Activated T-helper 1 cell treated with anti-CD3 and anti-CD28 coated beads, Interleukin-2, amount 50 U/mL, for 16 hours (primary cell): ENCODE measurements around the gene CACNG5.

Experiments
- DNase-seq, 2 donors: peaks; one replicate each; pipeline ENCODE4 v3.0.0-alpha.2; 2020; ENCODE audit warnings: low read depth in 1 of 2, low spot score in 1 of 2

Gene CACNG5

DNA sequence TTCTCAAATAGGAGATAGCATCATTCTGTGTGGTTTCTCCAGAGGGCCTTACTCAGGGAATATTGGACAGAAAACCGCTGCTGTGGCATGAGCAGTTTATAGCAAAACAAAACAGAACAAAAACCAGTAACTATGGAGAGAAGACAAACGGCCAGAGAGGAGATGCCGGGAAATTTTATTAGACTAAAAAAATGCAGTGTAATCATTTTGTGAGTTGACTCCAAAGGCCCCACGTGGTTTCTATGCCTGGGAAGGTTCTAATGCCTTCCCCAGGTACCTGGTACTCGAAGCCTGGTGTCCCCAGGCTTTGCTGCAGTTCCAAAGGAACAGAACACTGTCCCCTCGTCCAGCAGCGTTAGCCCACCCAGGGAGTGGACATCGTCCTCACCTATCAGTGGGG lies 12.9 kb upstream of the CACNG5 start:
- DNase-seq, result no peak

- no peak for DNase-seq
These were observed 8.1 kb upstream of the CACNG5 start for GRCh38 chr17:66826856-66827255.

DNA sequence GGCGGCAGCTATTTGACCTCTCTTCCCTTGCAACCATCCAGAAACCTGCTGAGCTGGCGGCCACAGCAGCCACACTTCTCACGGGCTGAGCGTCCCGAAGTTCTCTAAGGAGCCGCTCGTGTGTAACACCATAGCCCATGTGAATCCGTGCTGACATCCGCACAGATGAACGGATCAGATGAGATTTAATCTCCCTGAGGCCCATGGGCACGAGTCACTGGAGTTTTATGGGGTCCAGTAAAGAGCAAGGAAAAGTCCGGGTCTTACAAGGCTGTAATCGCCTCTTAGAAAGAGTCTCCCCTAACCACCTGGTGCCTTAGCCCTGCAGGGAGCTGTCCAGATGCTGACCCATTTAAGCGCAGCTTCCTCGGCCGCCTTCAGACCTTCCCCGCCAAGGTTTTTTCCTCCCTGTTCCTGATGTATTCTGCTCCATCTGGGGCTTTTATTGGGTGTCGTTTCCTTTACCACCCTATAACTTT lies 5.5 kb upstream of the CACNG5 start:
- DNase-seq, result no peak

DNA sequence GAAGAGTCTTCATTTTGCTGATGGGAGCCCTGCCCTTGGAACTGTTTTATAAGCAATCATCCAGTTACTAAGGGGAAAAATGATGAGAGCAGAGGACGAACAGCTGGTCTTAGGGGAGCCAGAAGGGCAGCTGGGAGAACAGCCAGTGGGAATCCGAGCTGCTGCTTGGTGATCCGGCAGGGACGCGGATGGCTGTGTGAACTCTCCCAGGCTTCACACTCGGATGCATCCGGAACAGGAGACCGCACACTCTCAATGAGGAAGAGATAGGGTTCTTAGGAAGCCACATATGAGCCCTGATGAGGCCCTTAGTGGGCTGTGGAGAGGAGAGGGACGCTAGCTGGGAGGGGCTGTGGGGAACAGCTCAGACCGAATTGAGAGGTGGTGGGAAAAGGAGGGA lies 5.0 kb upstream of the CACNG5 start:
- DNase-seq, result no peak

DNA sequence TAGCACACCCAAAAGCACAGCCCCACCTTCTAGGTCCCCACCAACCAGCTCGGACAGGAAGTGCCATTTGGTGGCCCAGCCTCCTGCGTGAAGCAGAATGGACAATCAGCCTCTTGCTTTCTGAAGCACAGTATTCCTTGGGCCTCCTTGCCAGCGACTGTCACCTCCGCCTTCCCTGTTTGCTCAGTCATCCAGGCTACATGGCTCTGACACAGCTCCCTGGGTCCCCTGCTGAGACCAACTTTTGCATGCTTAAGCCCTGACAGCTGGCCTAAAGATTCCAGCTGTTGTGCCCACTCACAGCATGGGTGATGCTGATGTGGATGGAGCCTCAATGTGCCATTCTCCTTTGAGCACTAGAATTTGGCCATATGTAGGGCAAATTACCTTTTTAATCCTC lies 4.5 kb upstream of the CACNG5 start:
- DNase-seq, result no peak

DNA sequence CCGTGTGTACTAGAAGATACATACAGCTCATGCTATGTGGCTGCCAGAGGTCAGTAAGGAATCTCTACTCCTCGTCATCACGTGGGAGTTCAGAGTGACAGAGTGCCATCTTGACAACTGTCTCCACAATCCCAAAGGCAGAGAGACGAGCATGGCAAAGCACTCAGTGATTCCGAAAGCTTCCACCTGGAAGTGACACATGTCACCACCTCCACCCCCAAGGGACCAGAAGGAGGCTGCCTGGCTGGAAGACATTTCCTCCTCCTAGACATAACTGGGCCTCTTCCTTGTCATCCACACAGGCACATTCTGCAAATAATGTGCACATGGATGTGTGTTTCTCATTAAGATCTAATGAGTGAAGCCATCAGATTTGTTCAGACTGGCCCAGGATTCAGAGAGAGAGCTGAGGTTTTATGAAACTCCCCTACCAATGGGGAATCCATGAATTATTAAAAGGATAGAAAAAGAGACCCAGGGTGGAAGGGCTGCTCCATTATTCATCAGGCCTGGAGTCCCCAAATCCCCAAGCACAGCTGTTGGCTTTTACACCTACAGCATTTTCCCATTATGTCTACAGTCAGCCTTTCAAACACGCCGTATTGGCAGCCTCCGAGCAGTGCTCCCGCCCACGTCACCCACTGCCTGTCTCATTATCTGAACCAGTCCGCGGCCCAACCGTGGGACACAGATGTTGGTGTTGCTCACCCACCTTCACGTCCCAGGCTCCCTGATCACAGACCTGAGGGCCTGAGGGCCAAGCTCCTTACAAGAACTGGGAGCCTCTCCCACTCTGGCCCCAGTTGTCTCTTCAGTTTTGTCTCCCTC lies 3.3 kb upstream of the CACNG5 start:
- DNase-seq, result no peak

DNA sequence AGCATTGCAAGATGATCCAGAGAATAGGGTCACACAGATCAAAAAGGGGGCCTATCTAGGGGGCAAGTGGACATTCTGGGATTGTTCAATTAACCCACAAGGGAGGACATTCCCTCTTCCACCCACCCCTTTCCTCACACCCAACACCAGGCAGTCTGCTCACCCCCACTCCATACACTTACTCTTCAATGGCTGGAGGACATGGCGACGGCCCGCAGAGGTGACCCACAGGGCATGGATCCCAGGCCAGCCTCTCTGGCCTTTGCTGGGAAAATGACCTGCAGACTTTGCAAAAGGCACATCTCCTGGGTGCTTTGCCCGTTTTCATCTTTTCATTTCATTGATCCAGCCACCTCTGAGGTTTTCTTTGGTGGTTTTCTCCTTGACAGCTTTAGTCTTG lies 1.7 kb upstream of the CACNG5 start:
- DNase-seq, result no peak

- DNase-seq, result no peak
These were observed 445 bp upstream of the CACNG5 start for GRCh38 chr17:66834426-66834918.

DNA sequence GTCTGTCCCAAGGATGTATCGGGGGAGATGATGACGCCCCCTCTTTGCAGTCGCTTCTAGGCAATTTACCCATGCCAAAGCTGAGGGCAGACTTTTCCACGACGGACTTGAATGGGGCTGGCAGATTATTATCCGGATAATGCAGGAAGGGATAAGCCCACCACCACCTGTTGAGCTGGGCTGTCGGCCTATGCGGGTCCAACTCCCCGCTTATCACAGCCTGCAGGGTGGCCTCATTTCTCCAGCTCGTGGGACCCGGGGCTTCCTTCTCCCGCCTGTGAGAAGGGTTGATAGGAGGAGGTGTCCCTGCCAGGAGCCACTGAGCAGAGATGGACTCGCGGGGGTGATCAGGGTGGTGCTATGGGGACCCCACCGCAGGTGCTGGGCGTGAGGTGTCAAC lies 559 bp downstream of the CACNG5 start:
- DNase-seq, result no peak

DNA sequence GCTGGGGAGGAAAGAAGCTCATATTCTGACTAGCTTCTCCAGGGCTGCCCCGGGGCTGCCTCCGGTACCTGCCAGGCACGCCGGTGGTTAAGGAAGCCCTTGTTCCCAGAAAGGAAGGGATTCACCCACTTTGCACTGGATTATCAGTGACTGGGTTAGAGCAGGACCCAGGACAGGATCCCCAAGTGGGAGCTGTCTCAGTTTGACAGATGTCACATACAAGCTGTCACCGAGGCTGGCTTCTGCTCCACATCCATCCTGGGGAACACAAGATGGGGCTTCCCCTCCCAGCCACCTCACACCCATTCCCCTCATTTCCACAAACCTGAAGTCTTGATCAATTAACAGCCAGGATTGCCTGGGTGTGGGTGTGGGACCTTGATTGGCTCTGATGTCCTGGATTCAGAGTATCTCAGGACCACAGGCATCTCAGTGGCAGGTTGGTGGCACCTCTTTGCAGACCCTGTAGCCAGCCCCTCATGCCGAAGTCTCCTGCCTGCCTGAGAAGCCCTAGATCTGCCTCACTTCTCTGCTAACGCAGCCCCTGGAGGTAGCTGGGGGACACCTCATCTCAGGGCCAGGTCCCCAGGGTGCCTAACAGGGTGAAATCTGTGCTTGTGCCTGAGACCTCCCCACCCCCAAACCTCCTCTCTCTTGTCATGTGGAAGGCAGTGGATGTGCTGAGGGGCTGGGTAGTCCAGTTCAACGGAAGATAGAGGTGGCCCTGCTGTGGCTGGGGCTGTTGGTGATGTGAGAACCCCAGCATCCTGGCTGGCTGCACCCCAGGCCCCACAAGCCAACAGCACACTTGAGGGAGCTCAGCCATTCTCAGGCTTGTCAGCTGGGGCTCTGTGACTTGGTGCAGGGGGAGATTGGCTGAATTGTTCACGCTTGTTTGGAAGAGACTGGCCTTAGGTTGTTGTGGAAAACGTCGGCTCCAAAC lies 1.4 kb downstream of the CACNG5 start:
- DNase-seq, result no peak

DNA sequence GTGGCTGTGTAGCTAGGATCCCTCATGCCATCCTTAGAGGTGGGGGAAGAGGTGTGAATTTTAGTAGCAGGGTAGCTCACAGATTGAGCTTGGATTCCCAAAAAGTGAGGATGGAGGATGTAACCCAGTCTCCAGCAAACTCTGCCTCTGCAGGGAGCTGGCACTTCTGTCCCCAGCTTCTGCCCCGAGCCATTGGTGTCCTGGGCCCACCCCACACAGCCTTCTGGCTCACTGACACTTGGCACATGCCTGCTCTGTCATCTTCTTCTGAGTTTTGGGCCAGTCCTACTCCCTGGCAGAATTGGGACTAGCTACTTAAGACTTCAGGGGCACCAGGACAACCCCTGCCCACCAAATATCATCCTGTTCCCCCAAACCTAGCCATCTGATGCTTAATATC lies 2.3 kb downstream of the CACNG5 start:
- no peak for DNase-seq

DNA sequence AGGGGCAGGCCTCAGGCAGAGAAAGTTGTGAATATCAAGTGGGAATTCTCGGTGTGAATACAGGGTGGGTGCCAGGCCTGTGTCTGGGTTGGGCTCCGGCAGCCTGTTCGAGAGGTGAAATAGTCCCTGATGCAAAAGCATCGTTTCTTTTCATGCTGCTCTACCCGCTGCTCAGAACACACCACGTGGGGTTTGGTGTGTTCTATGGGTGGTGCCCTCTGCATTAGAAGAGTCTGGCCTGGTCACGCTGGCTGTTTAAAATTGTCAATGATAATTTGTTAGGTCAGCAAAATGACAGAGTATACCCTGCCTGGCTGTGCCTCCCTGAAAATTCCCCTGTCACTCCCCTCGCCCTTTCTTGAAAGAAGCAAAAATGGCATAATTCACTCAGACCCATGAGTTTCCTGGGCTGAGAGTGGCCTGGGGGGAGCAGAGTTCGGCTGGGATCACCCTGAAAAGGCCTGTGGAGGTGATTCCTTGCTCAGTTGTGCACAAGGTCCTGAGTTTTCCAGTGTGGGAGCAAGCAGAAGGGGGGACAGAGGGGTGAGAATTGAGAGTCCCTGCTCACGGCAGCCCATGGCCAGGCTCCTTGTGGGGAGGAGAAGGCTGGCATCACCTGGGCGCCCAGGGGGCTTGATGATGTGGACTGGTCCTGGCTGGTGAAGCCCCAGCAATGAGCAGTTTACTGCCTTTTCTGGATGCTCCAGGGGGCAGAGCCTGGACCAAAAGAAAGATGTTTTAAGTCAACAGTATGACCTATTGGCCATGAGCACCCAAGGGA lies 3.2 kb downstream of the CACNG5 start:
- no peak for DNase-seq

DNA sequence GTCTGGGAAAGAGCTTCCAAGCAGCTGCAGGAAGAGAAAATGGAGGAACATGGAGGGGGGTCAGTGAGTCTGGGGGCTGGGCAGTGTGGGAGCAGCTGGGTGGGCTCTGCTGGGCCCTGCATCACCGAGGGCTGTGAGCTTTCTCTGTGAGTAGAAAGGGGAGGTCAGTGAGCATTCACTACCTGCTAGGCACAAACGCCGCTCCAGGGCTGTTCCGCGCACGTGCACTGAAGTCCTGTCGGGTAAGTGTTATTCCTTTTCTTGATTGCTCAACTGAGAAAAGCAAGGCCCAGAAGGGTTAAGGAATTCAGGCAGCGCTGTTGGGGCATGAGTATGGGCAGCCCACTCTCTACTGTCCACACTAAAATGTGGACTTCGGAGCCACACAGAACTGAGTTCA lies 4.7 kb downstream of the CACNG5 start:
- no peak for DNase-seq

- no peak for DNase-seq
These were observed 5.1 kb downstream of the CACNG5 start for GRCh38 chr17:66840061-66840460.

- DNase-seq, result no peak
These were observed 6.4 kb downstream of the CACNG5 start for GRCh38 chr17:66841328-66841727.

DNA sequence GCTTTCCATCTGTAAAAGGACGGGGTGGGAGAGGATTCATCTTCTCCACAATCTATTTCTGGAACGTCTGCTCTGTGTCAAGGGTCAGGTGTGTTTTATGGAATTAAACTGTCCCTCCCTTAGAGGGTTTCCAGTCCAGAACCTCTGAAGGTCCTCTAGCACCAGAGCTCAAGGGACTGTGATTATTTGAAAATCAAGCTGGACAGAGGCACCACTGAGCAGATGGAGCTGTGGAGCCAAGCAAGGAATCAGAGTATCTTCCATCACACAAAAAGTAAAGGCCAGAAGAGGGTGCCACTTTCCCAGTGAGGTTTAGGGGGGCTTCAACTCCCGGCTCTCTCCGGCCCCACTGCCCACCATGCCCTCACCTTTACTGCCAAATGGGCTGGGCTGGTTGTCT lies 6.8 kb downstream of the CACNG5 start:
- no peak for DNase-seq

- no peak for DNase-seq
These were observed 7.6 kb downstream of the CACNG5 start for GRCh38 chr17:66842505-66842904.

- DNase-seq, result no peak
These were observed 8.0 kb downstream of the CACNG5 start for GRCh38 chr17:66842959-66843358.

DNA sequence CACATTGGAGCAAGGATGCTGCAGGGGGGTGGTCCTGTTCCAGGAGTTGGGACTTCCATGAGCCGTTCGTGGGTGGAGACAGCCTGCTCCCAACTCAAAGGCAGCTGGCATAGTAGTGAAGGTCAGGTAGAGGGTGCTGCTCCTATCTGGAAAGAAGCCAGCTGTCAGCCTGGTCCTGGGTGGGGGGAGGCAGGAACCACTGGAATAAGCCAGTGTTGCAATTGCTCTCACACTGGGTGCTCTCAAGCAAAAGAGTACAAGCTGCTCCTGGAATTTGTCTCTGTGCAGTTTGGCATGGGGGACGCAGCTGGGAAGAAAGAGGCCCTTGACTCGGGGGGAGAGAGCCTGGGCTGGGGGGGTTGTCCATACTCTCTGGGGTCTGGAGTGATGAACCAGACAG lies 8.7 kb downstream of the CACNG5 start:
- no peak for DNase-seq

- no peak for DNase-seq
These were observed 12.8 kb downstream of the CACNG5 start for GRCh38 chr17:66847704-66848103.

- no peak for DNase-seq
These were observed 13.6 kb downstream of the CACNG5 start for GRCh38 chr17:66848496-66848895.
